Activated B cell treated with CpG ODN at 0.5 μM for 24 hours (primary cell): Measurements from ENCODE around the gene SLC66A3. TPM values are rescaled to one million over a fixed set of nuclear protein-coding genes. Genes with fewer than 3 reads are reported as not detected.

Experiments used
- ATAC-seq: fragments of 200-7000 bp; cut with Tn5 transposase; one replicate; pipeline ENCODE4 v1.10.0; 2021; ENCODE audit warnings: low read depth, mild to moderate bottlenecking, moderate library complexity
- CTCF ChIA-PET: fragments of 350-600 bp; sonication (Branson Sonifier 250); formaldehyde crosslinking; loops from one replicate; lab custom pipeline; 2021; ENCODE audit warnings: antibody characterized with exemption; lab: Charles Lee
- POLR2A ChIA-PET: fragments of 350-600 bp; sonication (Branson Sonifier 250); formaldehyde crosslinking; loops from one replicate; lab custom pipeline; 2021; ENCODE audit warnings: antibody characterized with exemption; lab: Charles Lee
- DNase-seq: peaks from one replicate; pipeline ENCODE4 v3.0.0; 2022
- H3K27ac Mint-ChIP-seq: one replicate; pipeline ENCODE4 v1.8.0; 2020; ENCODE audit warnings: mixed read lengths
- H3K27me3 Mint-ChIP-seq: one replicate; pipeline ENCODE4 v1.8.0; 2021; ENCODE audit warnings: mixed read lengths
- H3K36me3 Mint-ChIP-seq: one replicate; pipeline ENCODE4 v1.8.0; 2021; ENCODE audit warnings: low read depth, mixed read lengths
- H3K4me1 Mint-ChIP-seq: one replicate; pipeline ENCODE4 v1.8.0; 2021; ENCODE audit warnings: mixed read lengths
- H3K4me3 Mint-ChIP-seq: one replicate; pipeline ENCODE4 v1.8.0; 2020; ENCODE audit warnings: mild to moderate bottlenecking, mixed read lengths
- H3K9me3 Mint-ChIP-seq: one replicate; pipeline ENCODE4 v1.8.0; 2020; ENCODE audit warnings: mixed read lengths
- CTCF ChIP-seq: fragments of 200-600 bp; IDR thresholded peaks from one replicate; pipeline ENCODE4 v1.8.0; 2022; ENCODE audit warnings: antibody characterized with exemption, mild to moderate bottlenecking
- intact Hi-C: fragments of 100-400 bp; cut with micrococcal nuclease; formaldehyde crosslinking; loops from one replicate; pipeline ENCODE4 v1.15.1; 2024
- total RNA-seq: library from RNA; stranded (reverse); gene quantifications from 2 replicates; pipeline ENCODE4 v1.2.3, GENCODE V29; 2022

SLC66A3 gene
- total RNA-seq, 1 donor from 2014 or later = 15.2 TPM

- Mint-ChIP-seq H3K36me3 (no peaks in the 10 kb centered on the region), H3K4me1 (peaks cover 9% of the 10 kb centered on the region), H3K27me3 (peaks cover 7% of the 10 kb centered on the region), H3K27ac (no peak overlapping the region), H3K9me3 (no peaks in the 10 kb centered on the region), H3K4me3 (no peak overlapping the region)
- CTCF ChIA-PET = interaction anchor here (1.1 kb wide), 1 partner anchor 8 kb away, joined by 3 read pairs; no protein-coding TSS in a partner anchor
- ATAC-seq (no peak), DNase-seq (no peak)
- POLR2A ChIA-PET = interaction anchor here (1.1 kb wide), 1 partner anchor 9 kb away, joined by 3 read pairs; no protein-coding TSS in a partner anchor
- intact Hi-C loops = no loop called here
- TF ChIP-seq CTCF = no peak
Measured at GRCh38 chr2:11121099-11121822, 34.0 kb upstream of the SLC66A3 start.

- ATAC-seq = no peak
- Mint-ChIP-seq H3K4me1 (peaks cover 9% of the 10 kb centered on the region), H3K4me3 (no peak overlapping the region), H3K27me3 (peaks cover 7% of the 10 kb centered on the region), H3K9me3 (no peaks in the 10 kb centered on the region), H3K27ac (no peak overlapping the region), H3K36me3 (no peaks in the 10 kb centered on the region)
- ChIA-PET CTCF (interaction anchor here (1.1 kb wide), 1 partner anchor 8 kb away, joined by 3 read pairs; no protein-coding TSS in a partner anchor), POLR2A (no interaction called here)
- intact Hi-C loops = no loop called here
- DNase-seq = no peak
- TF ChIP-seq CTCF = no peak
Measured at GRCh38 chr2:11121823-11122155, 33.5 kb upstream of the SLC66A3 start.

- ChIA-PET POLR2A (no interaction called here), CTCF (no interaction called here)
- peaks cover 9% of the 10 kb centered on the region for H3K4me1 Mint-ChIP-seq
- H3K27ac Mint-ChIP-seq = no peak overlapping the region
- peaks cover 7% of the 10 kb centered on the region for H3K27me3 Mint-ChIP-seq
- no peaks in the 10 kb centered on the region for H3K36me3 Mint-ChIP-seq
- no peak overlapping the region for H3K4me3 Mint-ChIP-seq
- DNase-seq (no peak), ATAC-seq (no peak)
- intact Hi-C loops = no loop called here
- H3K9me3 Mint-ChIP-seq = no peaks in the 10 kb centered on the region
- no peak for TF ChIP-seq CTCF
Measured at GRCh38 chr2:11122380-11122779, 32.9 kb upstream of the SLC66A3 start.

- H3K36me3 Mint-ChIP-seq = no peaks in the 10 kb centered on the region
- POLR2A ChIA-PET = no interaction called here
- TF ChIP-seq CTCF = no peak
- ATAC-seq (no peak), DNase-seq (no peak)
- H3K27me3 Mint-ChIP-seq = peaks cover 6% of the 10 kb centered on the region
- H3K27ac Mint-ChIP-seq = no peak overlapping the region
- H3K4me3 Mint-ChIP-seq = no peak overlapping the region
- no peaks in the 10 kb centered on the region for H3K9me3 Mint-ChIP-seq
- intact Hi-C loops = no loop called here
- CTCF ChIA-PET = interaction anchor here (1.1 to 1.8 kb wide), 4 partner anchors 10 to 338 kb away, joined by 3 to 8 read pairs (median 5); a partner anchor contains a TSS
- H3K4me1 Mint-ChIP-seq = peaks cover 11% of the 10 kb centered on the region
Measured at GRCh38 chr2:11123001-11123809, 32.1 kb upstream of the SLC66A3 start.
